ENCODE data around the gene BPIFB1. TPM values are rescaled to one million over a fixed set of nuclear protein-coding genes. Genes with fewer than 3 reads are reported as not detected.
A peak's percentile ranks its signal among the peaks of the same experiment; 100 is the strongest.

The BPIFB1 gene
- total RNA-seq: under 1 TPM; 0.24 to 0.26 TPM
- polyA plus RNA-seq (2013, experiment 1 of 2): 0.53 TPM
- not detected for polyA plus RNA-seq (2013, experiment 2 of 2)
- long read RNA-seq, experiment 1: 0 reads
- long read RNA-seq, experiment 2: 0 reads
- long read RNA-seq, experiment 3, partial matches to known transcripts: 0 of 2 reads
- long read RNA-seq, experiment 3, other reads (novel, unspliced or antisense): 0 of 2 reads
- long read RNA-seq, experiment 4: 0 reads

- WGBS, 2 experiments (ENCODE audit: insufficient coverage in 1 of 2, insufficient read length in 1 of 2): 93 to 97% methylated on average over 10 to 13 of the region's 13 CpGs
- Mint-ChIP-seq H3K36me3 (ENCODE audit: low read depth) (no peaks in the 10 kb centered on the region), H3K27ac (no peak within 1 kb of the TSS)
Measured at GRCh38 chr20:33282991-33283555, at the start of gene BPIFB1. TSS of gene BPIFB1 (plus strand) at chr20:33283214. CDS start at chr20:33286074, 2,860 bp downstream.

GRCh38 chr20:33234050-33234449 lies 49.0 kb upstream of the BPIFB1 start:
- no peak for TF ChIP-seq CTCF (conservative IDR thresholded peaks at IDR 0.05)
- no peak overlapping the region for H3K27ac Mint-ChIP-seq
- peaks cover 23% of the 10 kb centered on the region for H3K4me1 Mint-ChIP-seq
- H3K9me3 ChIP-seq (ENCODE audit: control insufficient read depth, low read length): no peaks in the 10 kb centered on the region
- peaks cover 69% of the 10 kb centered on the region for H3K27me3 Mint-ChIP-seq (ENCODE audit: insufficient read depth)
- H3K9ac ChIP-seq (ENCODE audit: extremely low read depth, low read length, poor library complexity, severe bottlenecking): no peak overlapping the region
- H3K4me3 ChIP-seq (ENCODE audit: low read length): no peak overlapping the region
- H3K27ac ChIP-seq (ENCODE audit: low read depth, low read length): no peak overlapping the region
- H3K27me3 ChIP-seq (ENCODE audit: control insufficient read depth, insufficient read depth, low read length, poor library complexity, severe bottlenecking): peaks cover 45% of the 10 kb centered on the region
- no peak for DNase-seq
- H3K9me3 Mint-ChIP-seq: no peaks in the 10 kb centered on the region
- WGBS, 2 experiments (ENCODE audit: insufficient coverage in 1 of 2, insufficient read length in 1 of 2): 80 to 95% methylated on average over 1 to 2 of the region's 2 CpGs
- peaks cover 9% of the 10 kb centered on the region for H3K4me1 ChIP-seq (ENCODE audit: control insufficient read depth, insufficient read depth, low read length)
- H3K36me3 ChIP-seq (ENCODE audit: control insufficient read depth, insufficient read depth, low read length): no peaks in the 10 kb centered on the region
- no peaks in the 10 kb centered on the region for H3K36me3 Mint-ChIP-seq (ENCODE audit: low read depth)
- H3K4me3 Mint-ChIP-seq: no peak overlapping the region

More at GRCh38 chr20:33282991-33283555, at the start of gene BPIFB1:
- Histone ChIP-seq H3K4me3 (ENCODE audit: low read length) (no peak within 1 kb of the TSS), H3K27ac (ENCODE audit: low read depth, low read length) (no peak within 1 kb of the TSS), H3K36me3 (ENCODE audit: control insufficient read depth, insufficient read depth, low read length) (no peaks in the 10 kb centered on the region), H3K9ac (ENCODE audit: extremely low read depth, low read length, poor library complexity, severe bottlenecking) (no peak within 1 kb of the TSS), H3K27me3 (ENCODE audit: control insufficient read depth, insufficient read depth, low read length, poor library complexity, severe bottlenecking) (no peaks in the 10 kb centered on the region), H3K4me1 (ENCODE audit: control insufficient read depth, insufficient read depth, low read length) (no peaks in the 10 kb centered on the region), H3K9me3 (ENCODE audit: control insufficient read depth, low read length) (no peaks in the 10 kb centered on the region)
- Mint-ChIP-seq H3K4me1 (peaks cover 8% of the 10 kb centered on the region), H3K27me3 (ENCODE audit: insufficient read depth) (peaks cover 23% of the 10 kb centered on the region), H3K4me3 (no peak within 1 kb of the TSS), H3K9me3 (no peaks in the 10 kb centered on the region)
- TF ChIP-seq CTCF (conservative IDR thresholded peaks at IDR 0.05): peak; percentile 42
- peak; percentile 61 for DNase-seq

GRCh38 chr20:33235696-33236095 lies 47.3 kb upstream of the BPIFB1 start, which contains the start of gene BPIFA1:
TSS of gene BPIFA1 (plus strand) at chr20:33235996. CDS start at chr20:33237712, 1,716 bp downstream.
- H3K27ac Mint-ChIP-seq: no peak within 1 kb of the TSS
- WGBS, 2 experiments (ENCODE audit: insufficient coverage in 1 of 2, insufficient read length in 1 of 2): 78 to 84% methylated on average over 3 to 4 of the region's 5 CpGs
- no peaks in the 10 kb centered on the region for H3K9me3 ChIP-seq (ENCODE audit: control insufficient read depth, low read length)

More at GRCh38 chr20:33235696-33236095, 47.3 kb upstream of the BPIFB1 start, which contains the start of gene BPIFA1:
- Mint-ChIP-seq H3K4me3 (no peak within 1 kb of the TSS), H3K4me1 (peaks cover 19% of the 10 kb centered on the region), H3K36me3 (ENCODE audit: low read depth) (no peaks in the 10 kb centered on the region), H3K27me3 (ENCODE audit: insufficient read depth) (peaks cover 72% of the 10 kb centered on the region), H3K9me3 (no peaks in the 10 kb centered on the region)
- no peak within 1 kb of the TSS for H3K27ac ChIP-seq (ENCODE audit: low read depth, low read length)
- no peak for DNase-seq
- peaks cover 33% of the 10 kb centered on the region for H3K27me3 ChIP-seq (ENCODE audit: control insufficient read depth, insufficient read depth, low read length, poor library complexity, severe bottlenecking)
- H3K9ac ChIP-seq (ENCODE audit: extremely low read depth, low read length, poor library complexity, severe bottlenecking): no peak within 1 kb of the TSS
- peaks cover 9% of the 10 kb centered on the region for H3K4me1 ChIP-seq (ENCODE audit: control insufficient read depth, insufficient read depth, low read length)
- no peak for TF ChIP-seq CTCF (conservative IDR thresholded peaks at IDR 0.05)
- no peak within 1 kb of the TSS for H3K4me3 ChIP-seq (ENCODE audit: low read length)
- H3K36me3 ChIP-seq (ENCODE audit: control insufficient read depth, insufficient read depth, low read length): no peaks in the 10 kb centered on the region
